A549 treated with AZD2906 at 1 μM for 4 hours (cell line): ENCODE data around the gene DPT. TPM values are rescaled to one million over a fixed set of nuclear protein-coding genes. Genes with fewer than 3 reads are reported as not detected.

ENCODE experiments used
- total RNA-seq: library from RNA; stranded (reverse); fragments of 200-300 nt; extraction: Qiagen RNA extraction; gene quantifications from 5 replicates; pipeline ENCODE4 v1.2.3, GENCODE V29; 2022

Gene DPT
- not detected in 5 replicates for total RNA-seq

GRCh38 chr1:168728473-168729404, at the start of gene DPT:
DPT (minus strand) TSS chr1:168729206; CDS start chr1:168729174, 32 bp downstream.

Other genes with a start within 250 kb of the DPT start
- gene XCL2, start 185.2 kb downstream of the DPT start, total RNA-seq, result not detected in 5 replicates
- not detected in 5 replicates for gene XCL1, start 152.6 kb downstream of the DPT start, total RNA-seq